K562 (cell line): ENCODE results near the gene GRWD1. TPM values are rescaled to one million over a fixed set of nuclear protein-coding genes. Genes with fewer than 3 reads are reported as not detected.

Experiments
- ATF1 ChIP-seq, 2 experiments: fragments of 450-650 bp in 1 of 2; IDR thresholded peaks; 2 replicates each; pipeline ENCODE4 v1.6.1; 2016; ENCODE audit warnings: missing compliant biosample characterization in 1 of 2, missing genetic modification characterization in 1 of 2
- BDP1 ChIP-seq: IDR thresholded peaks from 3 replicates; pipeline ENCODE4 v1.6.1; 2011; ENCODE audit not compliant: insufficient read length, insufficient read depth
- CAMTA2 ChIP-seq: fragments of 250-450 bp; sonication (Bioruptor Pico); conservative IDR thresholded peaks from 2 replicates; pipeline ENCODE4 v1.5.1; 2022
- FOXK1 ChIP-seq: sonication (generic); formaldehyde crosslinking; IDR thresholded peaks from 2 replicates; pipeline ENCODE4 v1.8.0; 2022; ENCODE audit warnings: missing genetic modification reagents, mild to moderate bottlenecking, borderline replicate concordance
- GATAD2A ChIP-seq: fragments of 450-650 bp; IDR thresholded peaks from 2 replicates; pipeline ENCODE4 v1.6.1; 2017
- HNRNPH1 ChIP-seq: fragments of 200-400 bp; formaldehyde crosslinking; optimal IDR thresholded peaks from 2 replicates; pipeline ENCODE3; 2017; ENCODE audit warnings: low read depth, mild to moderate bottlenecking, low read length, moderate library complexity
- HOXB6 ChIP-seq: fragments of 250-450 bp; sonication (Bioruptor Pico); IDR thresholded peaks from 2 replicates; pipeline ENCODE4 v1.5.1; 2022; ENCODE audit warnings: mild to moderate bottlenecking, borderline replicate concordance
- KDM1A ChIP-seq, 2 experiments: fragments of 450-650 bp; IDR thresholded peaks; 2 replicates each; pipeline ENCODE4 v1.6.1; 2016; ENCODE audit warnings: mild to moderate bottlenecking in 2 of 2
- NCOA4 ChIP-seq: fragments of 450-650 bp; IDR thresholded peaks from 2 replicates; pipeline ENCODE4 v1.6.1; 2018; ENCODE audit warnings: mild to moderate bottlenecking; ENCODE audit not compliant: partially characterized antibody
- NFRKB ChIP-seq: fragments of 450-650 bp; IDR thresholded peaks from 2 replicates; pipeline ENCODE4 v1.6.1; 2016; ENCODE audit warnings: low read depth
- PRMT5 ChIP-seq: sonication (generic); formaldehyde crosslinking; IDR thresholded peaks from 2 replicates; pipeline ENCODE4 v1.5.0; 2020; ENCODE audit warnings: missing genetic modification reagents
- RAD21 ChIP-seq, 2 experiments: fragments of 250-450 bp in 1 of 2; fragments of 450-650 bp in 1 of 2; sonication (Bioruptor Pico) in 1 of 2; formaldehyde crosslinking in 1 of 2; IDR thresholded peaks in 1 of 2; conservative IDR thresholded peaks in 1 of 2; 2 replicates each; pipeline versions ENCODE4 v1.4.0 to v1.8.0; 2020 to 2022; ENCODE audit warnings: mild to moderate bottlenecking in 2 of 2, moderate library complexity in 1 of 2
- SMAD3 ChIP-seq: fragments of 450-650 bp; formaldehyde crosslinking; conservative IDR thresholded peaks from 2 replicates; pipeline ENCODE4 v1.4.0; 2020; ENCODE audit warnings: mild to moderate bottlenecking
- SMARCA5 ChIP-seq: fragments of 450-650 bp; IDR thresholded peaks from 2 replicates; pipeline ENCODE4 v1.6.1; 2016
- ZNF384 ChIP-seq: IDR thresholded peaks from 2 replicates; pipeline ENCODE4 v1.6.1; 2012; ENCODE audit warnings: low read depth, low read length, improper control_type of control experiment
- ZNF41 ChIP-seq: fragments of 250-450 bp; sonication (Bioruptor Pico); conservative IDR thresholded peaks from 2 replicates; pipeline ENCODE4 v1.4.0; 2020; ENCODE audit warnings: mild to moderate bottlenecking
- ZNF764 ChIP-seq: fragments of 250-450 bp; sonication (Bioruptor Pico); IDR thresholded peaks from 2 replicates; pipeline ENCODE4 v1.4.0; 2020; ENCODE audit warnings: low read depth, mild to moderate bottlenecking, moderate library complexity
- polyA plus RNA-seq, 8 experiments: library from polyadenylated mRNA; depleted of rRNA in 4 of 8; stranded (reverse) in 5 of 8; unstranded in 3 of 8; fragments of >200 nt; fragmentation: Nextera tagmentation in 2 of 8; fragmentation: Illumina TruSeq in 1 of 8; extraction: Ambion mirVana in 2 of 8; extraction: Trizol in 1 of 8; gene quantifications; 2 replicates each; pipeline versions ENCODE4 v1.2.1 to v1.2.3, GENCODE V29; 2011 to 2014; ENCODE audit warnings: inconsistent platforms in 1 of 8, missing spikeins in 1 of 8
- total RNA-seq, 7 experiments: library from RNA; depleted of rRNA in 6 of 7; stranded (reverse); fragments of >200 nt in 6 of 7; fragmentation: Illumina TruSeq in 2 of 7; extraction: Trizol in 2 of 7; gene quantifications; 2 replicates each; pipeline versions ENCODE4 v1.2.1 to v1.2.3, GENCODE V29; 2011 to 2021; ENCODE audit warnings: low replicate concordance in 1 of 7
- TF ChIP-seq, protein P1 (sequence below): IDR thresholded peaks from 2 replicates; pipeline ENCODE4 v1.6.1; 2014; ENCODE audit warnings: antibody characterized with exemption
- TF ChIP-seq, protein P2 (sequence below): IDR thresholded peaks from 2 replicates; pipeline ENCODE4 v1.6.1; 2012; ENCODE audit warnings: low read depth, low read length, improper control_type of control experiment, borderline replicate concordance
- TF ChIP-seq, protein P3 (sequence below): sonication (generic); formaldehyde crosslinking; IDR thresholded peaks from 2 replicates; pipeline ENCODE4 v1.8.0; 2022; ENCODE audit warnings: mild to moderate bottlenecking, low read depth, missing genetic modification reagents
- TF ChIP-seq, protein P4 (sequence below): sonication (generic); formaldehyde crosslinking; IDR thresholded peaks from 2 replicates; pipeline ENCODE4 v1.8.0; 2022; ENCODE audit warnings: missing genetic modification reagents, mild to moderate bottlenecking, moderate library complexity, borderline replicate concordance
- TF ChIP-seq, protein P5 (sequence below): sonication (generic); formaldehyde crosslinking; IDR thresholded peaks from 2 replicates; pipeline ENCODE4 v1.8.0; 2022; ENCODE audit warnings: mild to moderate bottlenecking, missing genetic modification reagents, borderline replicate concordance

Gene GRWD1
- total and polyA plus RNA-seq, 9 of the 15 experiments (the other 6 are each of a cell fraction or from before 2014, with no cell fraction given), result 1.5 to 87.2 (median 24.5) TPM

DNA sequence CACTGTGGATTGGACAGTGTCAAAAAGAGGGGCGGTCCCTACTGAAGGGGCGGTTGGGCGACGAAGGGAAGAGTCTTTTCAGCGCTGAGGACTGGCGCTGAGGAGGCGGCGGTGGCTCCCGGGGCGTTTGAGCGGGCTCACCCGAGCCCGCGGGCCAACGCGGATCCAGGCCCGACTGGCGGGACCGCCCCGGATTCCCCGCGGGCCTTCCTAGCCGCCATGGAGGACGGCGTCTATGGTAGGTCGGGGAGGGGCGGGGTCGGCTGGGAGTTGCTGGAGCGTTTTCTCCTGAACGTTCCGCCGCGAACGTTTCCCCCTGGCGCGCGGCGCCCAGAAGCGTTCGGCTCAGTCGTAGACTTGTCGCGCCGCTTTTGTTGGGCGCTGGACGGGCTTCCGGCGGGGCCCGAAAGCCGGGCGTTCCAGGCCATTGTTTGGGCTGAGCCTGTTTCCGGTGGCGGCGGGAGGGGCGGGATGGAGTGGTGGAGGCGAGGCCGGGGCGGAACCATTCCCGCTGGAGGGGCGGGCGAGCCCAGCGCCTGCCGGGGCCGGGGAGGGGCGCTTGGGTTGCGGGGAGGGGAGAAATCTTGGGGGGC, 23.6 kb downstream of the GRWD1 start, which contains the start of gene CYTH2 (continued):
- TF ChIP-seq NCOA4 (no peak), ZNF384 (no peak), FOXK1 (CRISPR knock-in tag) (no peak), SMARCA5 (no peak), ATF1 (CRISPR knock-in tag; IDR thresholded peaks at IDR 0.05) (0 out of 2 replicates have a peak, but pooled peaks have one; percentile 0), ATF1 (tag; IDR thresholded peaks at IDR 0.05) (peak; percentile 83), HOXB6 (no peak), SMAD3 (CRISPR knock-in tag) (0 out of 2 replicates have a peak, but pooled peaks have one; percentile 45), NFRKB (peak; percentile 88; the same call in 1 of the 2 replicates), PRMT5 (CRISPR knock-in tag) (no peak), RAD21 (CRISPR knock-in tag; conservative IDR thresholded peaks at IDR 0.05 in 1 of 2, IDR thresholded peaks at IDR 0.05 in 1 of 2) (0 out of 4 replicates have a peak, but pooled peaks of 1 of the 2 experiments have one; percentile 9), BDP1 (no peak), CAMTA2 (CRISPR knock-in tag) (0 out of 2 replicates have a peak, but pooled peaks have one; percentile 73), ZNF41 (no peak), KDM1A (IDR thresholded peaks at IDR 0.05) (no peak), ZNF764 (CRISPR knock-in tag) (0 out of 2 replicates have a peak, but pooled peaks have one; percentile 50), HNRNPH1 (no peak), GATAD2A (no peak)
- TF ChIP-seq, protein P1, sequence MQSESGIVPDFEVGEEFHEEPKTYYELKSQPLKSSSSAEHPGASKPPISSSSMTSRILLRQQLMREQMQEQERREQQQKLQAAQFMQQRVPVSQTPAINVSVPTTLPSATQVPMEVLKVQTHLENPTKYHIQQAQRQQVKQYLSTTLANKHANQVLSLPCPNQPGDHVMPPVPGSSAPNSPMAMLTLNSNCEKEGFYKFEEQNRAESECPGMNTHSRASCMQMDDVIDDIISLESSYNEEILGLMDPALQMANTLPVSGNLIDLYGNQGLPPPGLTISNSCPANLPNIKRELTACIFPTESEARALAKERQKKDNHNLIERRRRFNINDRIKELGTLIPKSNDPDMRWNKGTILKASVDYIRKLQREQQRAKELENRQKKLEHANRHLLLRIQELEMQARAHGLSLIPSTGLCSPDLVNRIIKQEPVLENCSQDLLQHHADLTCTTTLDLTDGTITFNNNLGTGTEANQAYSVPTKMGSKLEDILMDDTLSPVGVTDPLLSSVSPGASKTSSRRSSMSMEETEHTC, result no peak
- TF ChIP-seq, protein P2, sequence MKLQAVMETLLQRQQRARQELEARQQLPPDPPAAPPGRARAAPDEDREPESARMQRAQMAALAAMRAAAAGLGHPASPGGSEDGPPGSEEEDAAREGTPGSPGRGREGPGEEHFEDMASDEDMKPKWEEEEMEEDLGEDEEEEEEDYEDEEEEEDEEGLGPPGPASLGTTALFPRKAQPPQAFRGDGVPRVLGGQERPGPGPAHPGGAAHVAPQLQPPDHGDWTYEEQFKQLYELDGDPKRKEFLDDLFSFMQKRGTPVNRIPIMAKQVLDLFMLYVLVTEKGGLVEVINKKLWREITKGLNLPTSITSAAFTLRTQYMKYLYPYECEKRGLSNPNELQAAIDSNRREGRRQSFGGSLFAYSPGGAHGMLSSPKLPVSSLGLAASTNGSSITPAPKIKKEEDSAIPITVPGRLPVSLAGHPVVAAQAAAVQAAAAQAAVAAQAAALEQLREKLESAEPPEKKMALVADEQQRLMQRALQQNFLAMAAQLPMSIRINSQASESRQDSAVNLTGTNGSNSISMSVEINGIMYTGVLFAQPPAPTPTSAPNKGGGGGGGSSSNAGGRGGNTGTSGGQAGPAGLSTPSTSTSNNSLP, result no peak
- TF ChIP-seq, protein P3, sequence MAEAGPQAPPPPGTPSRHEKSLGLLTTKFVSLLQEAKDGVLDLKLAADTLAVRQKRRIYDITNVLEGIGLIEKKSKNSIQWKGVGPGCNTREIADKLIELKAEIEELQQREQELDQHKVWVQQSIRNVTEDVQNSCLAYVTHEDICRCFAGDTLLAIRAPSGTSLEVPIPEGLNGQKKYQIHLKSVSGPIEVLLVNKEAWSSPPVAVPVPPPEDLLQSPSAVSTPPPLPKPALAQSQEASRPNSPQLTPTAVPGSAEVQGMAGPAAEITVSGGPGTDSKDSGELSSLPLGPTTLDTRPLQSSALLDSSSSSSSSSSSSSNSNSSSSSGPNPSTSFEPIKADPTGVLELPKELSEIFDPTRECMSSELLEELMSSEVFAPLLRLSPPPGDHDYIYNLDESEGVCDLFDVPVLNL, result no peak
- TF ChIP-seq, protein P4, sequence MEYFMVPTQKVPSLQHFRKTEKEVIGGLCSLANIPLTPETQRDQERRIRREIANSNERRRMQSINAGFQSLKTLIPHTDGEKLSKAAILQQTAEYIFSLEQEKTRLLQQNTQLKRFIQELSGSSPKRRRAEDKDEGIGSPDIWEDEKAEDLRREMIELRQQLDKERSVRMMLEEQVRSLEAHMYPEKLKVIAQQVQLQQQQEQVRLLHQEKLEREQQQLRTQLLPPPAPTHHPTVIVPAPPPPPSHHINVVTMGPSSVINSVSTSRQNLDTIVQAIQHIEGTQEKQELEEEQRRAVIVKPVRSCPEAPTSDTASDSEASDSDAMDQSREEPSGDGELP (CRISPR knock-in tag), result peak; percentile 41; the same call in 1 of the 2 replicates
- TF ChIP-seq, protein P5, sequence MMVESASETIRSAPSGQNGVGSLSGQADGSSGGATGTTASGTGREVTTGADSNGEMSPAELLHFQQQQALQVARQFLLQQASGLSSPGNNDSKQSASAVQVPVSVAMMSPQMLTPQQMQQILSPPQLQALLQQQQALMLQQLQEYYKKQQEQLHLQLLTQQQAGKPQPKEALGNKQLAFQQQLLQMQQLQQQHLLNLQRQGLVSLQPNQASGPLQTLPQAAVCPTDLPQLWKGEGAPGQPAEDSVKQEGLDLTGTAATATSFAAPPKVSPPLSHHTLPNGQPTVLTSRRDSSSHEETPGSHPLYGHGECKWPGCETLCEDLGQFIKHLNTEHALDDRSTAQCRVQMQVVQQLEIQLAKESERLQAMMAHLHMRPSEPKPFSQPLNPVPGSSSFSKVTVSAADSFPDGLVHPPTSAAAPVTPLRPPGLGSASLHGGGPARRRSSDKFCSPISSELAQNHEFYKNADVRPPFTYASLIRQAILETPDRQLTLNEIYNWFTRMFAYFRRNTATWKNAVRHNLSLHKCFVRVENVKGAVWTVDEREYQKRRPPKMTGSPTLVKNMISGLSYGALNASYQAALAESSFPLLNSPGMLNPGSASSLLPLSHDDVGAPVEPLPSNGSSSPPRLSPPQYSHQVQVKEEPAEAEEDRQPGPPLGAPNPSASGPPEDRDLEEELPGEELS (CRISPR knock-in tag), result no peak
